HL-60 (cell line): ENCODE measurements around the gene PTPRG.

ENCODE experiments used
- DNase-seq, 2 experiments: peaks; one replicate each; pipeline ENCODE4 v3.0.0-alpha.2; 2010 to 2020; ENCODE audit warnings: low read depth in 1 of 2, low spot score in 1 of 2
- H3K27ac ChIP-seq: fragments of 250-450 bp; sonication (Bioruptor Pico); replicated peaks from 2 replicates; pipeline ENCODE4 v1.5.1; 2020; ENCODE audit warnings: mild to moderate bottlenecking, moderate library complexity
- H3K27me3 ChIP-seq: fragments of 250-450 bp; sonication (Bioruptor Pico); 2 replicates; pipeline ENCODE4 v1.5.1; 2021; ENCODE audit warnings: mild to moderate bottlenecking, moderate library complexity; ENCODE audit not compliant: insufficient read depth, poor library complexity, severe bottlenecking
- H3K4me3 ChIP-seq: replicated peaks from 2 replicates; pipeline ENCODE4 v1.5.1; 2011; ENCODE audit warnings: mild to moderate bottlenecking, control low read depth, low read length; ENCODE audit not compliant: insufficient read depth
- CTCF ChIP-seq: IDR thresholded peaks from one replicate; pipeline ENCODE4 v1.5.1; 2011; ENCODE audit warnings: low read length, control low read depth, inconsistent platforms; ENCODE audit not compliant: insufficient read depth
- GABPA ChIP-seq: IDR thresholded peaks from 2 replicates; pipeline ENCODE4 v1.6.1; 2012; ENCODE audit warnings: low read depth
- POLR2AphosphoS5 ChIP-seq: IDR thresholded peaks from 2 replicates; pipeline ENCODE4 v1.6.1; 2012; ENCODE audit warnings: low read depth
- REST ChIP-seq: IDR thresholded peaks from 2 replicates; pipeline ENCODE4 v1.6.1; 2012; ENCODE audit warnings: low read depth; ENCODE audit not compliant: insufficient replicate concordance
- SPI1 ChIP-seq: IDR thresholded peaks from 2 replicates; pipeline ENCODE4 v1.6.1; 2012; ENCODE audit warnings: low read depth, mild to moderate bottlenecking, borderline replicate concordance

The PTPRG gene

GRCh38 chr3:62220616-62221015 is 659.2 kb downstream of the PTPRG start:
- TF ChIP-seq CTCF (no peak), GABPA (no peak), POLR2AphosphoS5 (no peak), SPI1 (no peak), REST (no peak)
- Histone ChIP-seq H3K27me3 (no peaks in the 10 kb centered on the region), H3K4me3 (no peak overlapping the region), H3K27ac (no peak overlapping the region)
- no peak for DNase-seq

- DNase-seq: no peak
- H3K27me3 ChIP-seq: no peaks in the 10 kb centered on the region
- H3K27ac ChIP-seq: no peak overlapping the region
- TF ChIP-seq POLR2AphosphoS5 (no peak), SPI1 (no peak), CTCF (no peak), GABPA (no peak), REST (no peak)
- H3K4me3 ChIP-seq: no peak overlapping the region
Measured at GRCh38 chr3:62225051-62225450, 663.7 kb downstream of the PTPRG start.

GRCh38 chr3:62226601-62227339 is 665.4 kb downstream of the PTPRG start:
- no peak for TF ChIP-seq CTCF
- TF ChIP-seq GABPA: no peak
- TF ChIP-seq POLR2AphosphoS5: no peak
- no peak for TF ChIP-seq SPI1
- TF ChIP-seq REST: no peak
- no peaks in the 10 kb centered on the region for H3K27me3 ChIP-seq
- no peak for DNase-seq
- no peak overlapping the region for H3K27ac ChIP-seq
- no peak overlapping the region for H3K4me3 ChIP-seq
